ENCODE measurements around the gene ABCA9.
"Not testable (repeated sequence)": the region's sequence is repeated elsewhere in the genome, so short reads cannot be mapped to it uniquely, and the experiment has no call there.

ABCA9 gene

GRCh38 chr17:68969101-68969500 is 91.6 kb downstream of the ABCA9 start:
- Histone ChIP-seq H3K36me3 (ENCODE audit: control insufficient read depth in 1 of 2, insufficient read depth in 2 of 2, low read length in 2 of 2) (no peaks in the 10 kb centered on the region), H3K18ac (ENCODE audit: low read length) (no peak overlapping the region), H3K79me2 (ENCODE audit: control insufficient read depth, insufficient read depth, low read length, poor library complexity) (no peaks in the 10 kb centered on the region), H3K9ac (ENCODE audit: low read length) (no peak overlapping the region), H3K9me3 (ENCODE audit: insufficient read depth, low read depth, low read length) (no peaks in the 10 kb centered on the region), H3K14ac (ENCODE audit: low read length) (no peak overlapping the region), H3K27me3 (ENCODE audit: insufficient read depth, low read length) (no peaks in the 10 kb centered on the region), H4K91ac (ENCODE audit: low read depth, low read length) (no peak overlapping the region), H3K23ac (ENCODE audit: low read length) (no peak overlapping the region), H3K4me3 (ENCODE audit: low read depth, low read length) (no peak overlapping the region), H2BK120ac (ENCODE audit: insufficient read depth, low read length, poor library complexity) (no peak overlapping the region), H4K12ac (ENCODE audit: low read depth, low read length) (no peak overlapping the region), H3K4ac (ENCODE audit: low read depth, low read length) (no peak overlapping the region), H3K4me1 (ENCODE audit: control insufficient read depth in 1 of 2, insufficient read depth in 2 of 2, low read length in 2 of 2) (no peaks in the 10 kb centered on the region), H2AFZ (ENCODE audit: insufficient read depth, low read length, poor library complexity) (no peak overlapping the region), H3K4me2 (ENCODE audit: low read length) (no peak overlapping the region), H3K27ac (ENCODE audit: low read depth, low read length) (no peak overlapping the region), H2BK5ac (ENCODE audit: low read depth, low read length, poor library complexity) (no peak overlapping the region), H3K79me1 (ENCODE audit: low read length) (no peaks in the 10 kb centered on the region), H2BK12ac (ENCODE audit: low read length) (no peak overlapping the region), H2AK5ac (ENCODE audit: low read length) (no peak overlapping the region), H4K8ac (ENCODE audit: low read depth, low read length) (no peak overlapping the region)
- WGBS (ENCODE audit: extremely low coverage, insufficient coverage, insufficient read length): no CpG with 5 or more reads among the region's 5 CpGs
- no peak for DNase-seq

- no peak overlapping the region for H2BK5ac ChIP-seq (ENCODE audit: low read depth, low read length, poor library complexity)
- no peaks in the 10 kb centered on the region for H3K9me3 ChIP-seq (ENCODE audit: insufficient read depth, low read depth, low read length)
- H3K4ac ChIP-seq (ENCODE audit: low read depth, low read length): no peak overlapping the region
- no peaks in the 10 kb centered on the region for H3K79me1 ChIP-seq (ENCODE audit: low read length)
- H2AK5ac ChIP-seq (ENCODE audit: low read length): no peak overlapping the region
- H3K4me3 ChIP-seq (ENCODE audit: low read depth, low read length): no peak overlapping the region
- no peaks in the 10 kb centered on the region for H3K79me2 ChIP-seq (ENCODE audit: control insufficient read depth, insufficient read depth, low read length, poor library complexity)
- no peak overlapping the region for H3K4me2 ChIP-seq (ENCODE audit: low read length)
- H3K23ac ChIP-seq (ENCODE audit: low read length): no peak overlapping the region
- no peak overlapping the region for H3K14ac ChIP-seq (ENCODE audit: low read length)
- no peak overlapping the region for H3K27ac ChIP-seq (ENCODE audit: low read depth, low read length)
- no peaks in the 10 kb centered on the region for H3K27me3 ChIP-seq (ENCODE audit: insufficient read depth, low read length)
- H3K18ac ChIP-seq (ENCODE audit: low read length): no peak overlapping the region
- H3K36me3 ChIP-seq (ENCODE audit: control insufficient read depth in 1 of 2, insufficient read depth in 2 of 2, low read length in 2 of 2): no peaks in the 10 kb centered on the region
- no peak for DNase-seq
- H3K9ac ChIP-seq (ENCODE audit: low read length): no peak overlapping the region
- no CpG with 5 or more reads among the region's 4 CpGs for WGBS (ENCODE audit: extremely low coverage, insufficient coverage, insufficient read length)
- H4K91ac ChIP-seq (ENCODE audit: low read depth, low read length): no peak overlapping the region
- H2BK120ac ChIP-seq (ENCODE audit: insufficient read depth, low read length, poor library complexity): no peak overlapping the region
- H4K12ac ChIP-seq (ENCODE audit: low read depth, low read length): no peak overlapping the region
- no peak overlapping the region for H2BK12ac ChIP-seq (ENCODE audit: low read length)
- H4K8ac ChIP-seq (ENCODE audit: low read depth, low read length): no peak overlapping the region
- no peak overlapping the region for H2AFZ ChIP-seq (ENCODE audit: insufficient read depth, low read length, poor library complexity)
- H3K4me1 ChIP-seq (ENCODE audit: control insufficient read depth in 1 of 2, insufficient read depth in 2 of 2, low read length in 2 of 2): no peaks in the 10 kb centered on the region
Measured at GRCh38 chr17:68963958-68964357, 96.8 kb downstream of the ABCA9 start.

- WGBS (ENCODE audit: extremely low coverage, insufficient coverage, insufficient read length): 100% methylated on average over 1 of the region's 9 CpGs
- H4K8ac ChIP-seq (ENCODE audit: low read depth, low read length): no peak overlapping the region
- no peak overlapping the region for H2BK120ac ChIP-seq (ENCODE audit: insufficient read depth, low read length, poor library complexity)
- H2AK5ac ChIP-seq (ENCODE audit: low read length): no peak overlapping the region
- no peak overlapping the region for H3K23ac ChIP-seq (ENCODE audit: low read length)
- no peak overlapping the region for H2BK12ac ChIP-seq (ENCODE audit: low read length)
- H2AFZ ChIP-seq (ENCODE audit: insufficient read depth, low read length, poor library complexity): no peak overlapping the region
- H3K79me2 ChIP-seq (ENCODE audit: control insufficient read depth, insufficient read depth, low read length, poor library complexity): no peaks in the 10 kb centered on the region
- H2BK5ac ChIP-seq (ENCODE audit: low read depth, low read length, poor library complexity): no peak overlapping the region
- H3K18ac ChIP-seq (ENCODE audit: low read length): no peak overlapping the region
- H3K36me3 ChIP-seq (ENCODE audit: control insufficient read depth in 1 of 2, insufficient read depth in 2 of 2, low read length in 2 of 2): no peaks in the 10 kb centered on the region
- no peak overlapping the region for H3K4ac ChIP-seq (ENCODE audit: low read depth, low read length)
- H3K9ac ChIP-seq (ENCODE audit: low read length): no peak overlapping the region
- no peaks in the 10 kb centered on the region for H3K4me1 ChIP-seq (ENCODE audit: control insufficient read depth in 1 of 2, insufficient read depth in 2 of 2, low read length in 2 of 2)
- H3K14ac ChIP-seq (ENCODE audit: low read length): no peak overlapping the region
- no peak overlapping the region for H4K91ac ChIP-seq (ENCODE audit: low read depth, low read length)
- H3K27ac ChIP-seq (ENCODE audit: low read depth, low read length): no peak overlapping the region
- H3K9me3 ChIP-seq (ENCODE audit: insufficient read depth, low read depth, low read length): no peaks in the 10 kb centered on the region
- no peak for DNase-seq
- H4K12ac ChIP-seq (ENCODE audit: low read depth, low read length): no peak overlapping the region
- H3K4me2 ChIP-seq (ENCODE audit: low read length): no peak overlapping the region
- no peaks in the 10 kb centered on the region for H3K27me3 ChIP-seq (ENCODE audit: insufficient read depth, low read length)
- H3K4me3 ChIP-seq (ENCODE audit: low read depth, low read length): no peak overlapping the region
- H3K79me1 ChIP-seq (ENCODE audit: low read length): no peaks in the 10 kb centered on the region
Measured at GRCh38 chr17:68961214-68961882, 99.4 kb downstream of the ABCA9 start.

DNA sequence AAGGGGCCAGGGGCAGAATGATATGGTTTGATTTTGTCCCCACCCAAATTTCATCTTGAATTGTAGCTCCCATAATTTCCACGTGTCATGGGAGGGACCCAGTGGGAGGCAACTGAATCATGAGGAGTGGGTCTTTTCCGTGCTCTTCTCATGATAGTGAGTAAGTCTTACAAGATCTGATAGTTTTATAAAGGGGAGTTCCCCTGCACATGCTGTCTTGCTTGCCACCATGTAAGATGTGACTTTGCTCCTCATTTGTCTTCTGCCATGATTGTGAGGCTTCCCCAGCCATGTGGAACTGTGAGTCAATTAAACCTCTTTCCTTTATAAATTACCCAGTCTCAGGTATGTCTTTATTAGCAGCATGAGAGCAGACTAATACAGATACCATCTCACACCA is 101.6 kb downstream of the ABCA9 start:
- H3K4me1 ChIP-seq (ENCODE audit: control insufficient read depth in 1 of 2, insufficient read depth in 2 of 2, low read length in 2 of 2); H3K4ac ChIP-seq (ENCODE audit: low read depth, low read length); H4K8ac ChIP-seq (ENCODE audit: low read depth, low read length); H3K9me3 ChIP-seq (ENCODE audit: insufficient read depth, low read depth, low read length); H3K9ac ChIP-seq (ENCODE audit: low read length); H3K18ac ChIP-seq (ENCODE audit: low read length); H2BK120ac ChIP-seq (ENCODE audit: insufficient read depth, low read length, poor library complexity); DNase-seq; H4K91ac ChIP-seq (ENCODE audit: low read depth, low read length); H3K14ac ChIP-seq (ENCODE audit: low read length); H2AK5ac ChIP-seq (ENCODE audit: low read length); H3K79me1 ChIP-seq (ENCODE audit: low read length); H3K4me2 ChIP-seq (ENCODE audit: low read length); H2AFZ ChIP-seq (ENCODE audit: insufficient read depth, low read length, poor library complexity); H4K12ac ChIP-seq (ENCODE audit: low read depth, low read length); H3K79me2 ChIP-seq (ENCODE audit: control insufficient read depth, insufficient read depth, low read length, poor library complexity); H2BK12ac ChIP-seq (ENCODE audit: low read length); H3K36me3 ChIP-seq (ENCODE audit: control insufficient read depth in 1 of 2, insufficient read depth in 2 of 2, low read length in 2 of 2); H3K4me3 ChIP-seq (ENCODE audit: low read depth, low read length); H3K23ac ChIP-seq (ENCODE audit: low read length); H3K27me3 ChIP-seq (ENCODE audit: insufficient read depth, low read length); H3K27ac ChIP-seq (ENCODE audit: low read depth, low read length); H2BK5ac ChIP-seq (ENCODE audit: low read depth, low read length, poor library complexity): not testable (repeated sequence)
- WGBS (ENCODE audit: extremely low coverage, insufficient coverage, insufficient read length): no CpG with 5 or more reads among the region's 2 CpGs
